Right hindlimb (tissue), 1 donor: ENCODE results near the gene BCAM.
"Not testable (repeated sequence)": the region's sequence is repeated elsewhere in the genome, so short reads cannot be mapped to it uniquely, and the experiment has no call there.

ENCODE experiments used
- DNase-seq: peaks from one replicate; pipeline ENCODE4 v3.0.0-alpha.2; 2018

The BCAM gene

GRCh38 chr19:44851427-44851826, 42.5 kb downstream of the BCAM start:
- DNase-seq, result no peak

- no peak for DNase-seq
Measured at GRCh38 chr19:44855606-44856005, 46.7 kb downstream of the BCAM start.

GRCh38 chr19:44856421-44857083, 47.6 kb downstream of the BCAM start:
- no peak for DNase-seq

GRCh38 chr19:44857837-44858236, 48.9 kb downstream of the BCAM start:
- no peak for DNase-seq

- DNase-seq, result not testable (repeated sequence)
Measured at GRCh38 chr19:44861576-44861975, 52.7 kb downstream of the BCAM start.

- no peak for DNase-seq
Measured at GRCh38 chr19:44863990-44864389, 55.1 kb downstream of the BCAM start.

GRCh38 chr19:44865196-44865767, 56.4 kb downstream of the BCAM start:
- no peak for DNase-seq

- DNase-seq, result no peak
Measured at GRCh38 chr19:44866664-44867063, 57.8 kb downstream of the BCAM start.

GRCh38 chr19:44867578-44867977, 58.7 kb downstream of the BCAM start:
- DNase-seq, result no peak

GRCh38 chr19:44869733-44870470, 61.0 kb downstream of the BCAM start:
- DNase-seq, result no peak
